Adipose tissue (tissue), 3 donors: Measurements from ENCODE around the gene TM7SF3. TPM values are rescaled to one million over a fixed set of nuclear protein-coding genes. Genes with fewer than 3 reads are reported as not detected.
"Not testable (repeated sequence)": the region's sequence is repeated elsewhere in the genome, so short reads cannot be mapped to it uniquely, and the experiment has no call there.

Experiments used
- H3K27ac ChIP-seq: one replicate; pipeline ENCODE4 v1.5.1; 2013; ENCODE audit warnings: low read depth, low read length
- WGBS, 3 donors: extraction: QIAGEN DNeasy Blood & Tissue Kit; methylation state at CpG; one replicate each; pipeline ENCODE4 v1.1.7; 2013; 5-methylcytosine and 5-hydroxymethylcytosine counted together
- polyA plus RNA-seq, 3 donors: library from polyadenylated mRNA; stranded (reverse); fragments of 200-250 nt; gene quantifications; one replicate each; pipeline ENCODE4 v1.2.3, GENCODE V29; 2013
- donor health status: healthy with polysubstance abuse.
- donor health status: Bipolar disorder and iron deficiency.
- donor health status: healthy.

The TM7SF3 gene
- polyA plus RNA-seq, 3 donors, result 24.9 to 43.8 (median 42.0) TPM

DNA sequence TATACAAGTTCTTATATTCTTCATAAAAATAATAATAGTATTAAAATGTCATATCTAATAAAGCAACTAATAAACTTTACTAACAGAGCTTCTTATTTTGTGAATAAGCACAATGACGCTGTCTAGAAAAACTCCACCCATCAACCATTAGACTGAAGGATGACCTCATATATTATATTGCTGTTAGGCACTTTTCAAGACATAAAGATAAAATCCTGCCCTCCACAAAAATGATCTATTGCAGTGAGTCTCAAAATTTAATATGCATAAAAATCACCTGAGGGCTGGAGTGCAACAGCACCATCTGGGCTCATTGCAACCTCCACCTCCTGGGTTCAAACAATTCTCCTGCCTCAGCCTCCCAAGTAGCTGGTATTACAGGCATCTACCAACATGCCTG, 20.1 kb downstream of the TM7SF3 start:
- 88 to 93% (median 89%) methylated on average over 1 of the region's 1 CpG for WGBS, 3 donors
- H3K27ac ChIP-seq, result no peak overlapping the region

DNA sequence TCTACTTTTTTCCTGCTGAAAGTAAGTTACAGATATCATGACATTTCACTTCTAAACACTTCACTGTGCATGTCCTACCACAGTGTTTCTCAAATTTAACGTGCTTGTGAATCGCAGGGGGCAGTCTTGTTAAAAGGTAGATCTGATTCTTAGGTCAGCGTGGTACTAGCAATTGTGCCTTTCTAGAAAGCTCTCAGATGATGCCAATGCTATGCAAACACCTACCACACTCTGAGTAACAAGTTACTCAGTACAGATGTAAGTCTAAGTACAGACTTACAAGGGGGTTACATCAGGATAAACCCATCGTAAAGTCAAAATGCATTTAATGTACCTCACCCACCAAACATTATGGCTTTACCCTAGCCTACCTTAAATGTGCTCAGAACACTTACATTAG, 22.4 kb downstream of the TM7SF3 start:
- WGBS, 3 donors, result 91 to 97% (median 97%) methylated on average over 4 of the region's 4 CpGs
- no peak overlapping the region for H3K27ac ChIP-seq

DNA sequence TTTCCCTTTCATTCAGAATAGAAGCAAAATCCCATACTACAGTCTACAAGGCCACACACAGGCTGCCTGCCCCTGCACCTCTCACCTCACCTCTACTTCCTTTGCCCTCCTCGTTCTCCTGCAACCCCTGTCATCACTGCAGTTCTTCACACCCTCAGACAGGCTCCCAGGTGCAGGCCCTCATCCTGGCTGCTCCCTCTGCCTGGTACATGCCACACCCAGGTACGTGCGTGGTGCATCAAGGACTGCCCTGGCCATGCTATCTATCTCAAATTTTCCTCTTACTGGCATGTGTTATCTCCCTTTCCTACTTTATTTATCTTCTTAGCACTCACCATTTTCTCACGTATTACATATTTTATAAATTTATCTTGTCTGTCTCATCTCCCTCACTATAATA, 24.3 kb downstream of the TM7SF3 start:
- 76 to 86% (median 78%) methylated on average over 4 of the region's 4 CpGs for WGBS, 3 donors
- H3K27ac ChIP-seq, result no peak overlapping the region

DNA sequence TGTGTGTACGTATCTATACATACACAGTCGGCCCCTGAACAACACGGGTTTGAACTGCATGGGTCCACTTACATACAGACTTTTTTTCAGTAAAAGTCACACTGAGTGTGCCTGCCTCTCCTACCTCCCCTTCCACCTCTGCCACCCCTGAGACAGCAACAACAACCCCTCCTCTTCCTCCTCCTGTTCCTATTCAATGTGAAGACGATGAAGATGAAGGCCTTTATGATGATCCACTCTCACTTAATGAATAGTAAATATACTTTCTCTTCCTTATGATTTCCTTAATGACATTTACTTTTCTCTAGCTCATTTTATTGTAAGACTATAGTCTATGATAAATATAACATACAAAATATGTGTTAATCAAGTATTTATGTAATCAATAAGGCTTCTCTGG, 25.5 kb downstream of the TM7SF3 start:
- H3K27ac ChIP-seq, result no peak overlapping the region
- 87 to 93% (median 90%) methylated on average over 4 of the region's 4 CpGs for WGBS, 3 donors

DNA sequence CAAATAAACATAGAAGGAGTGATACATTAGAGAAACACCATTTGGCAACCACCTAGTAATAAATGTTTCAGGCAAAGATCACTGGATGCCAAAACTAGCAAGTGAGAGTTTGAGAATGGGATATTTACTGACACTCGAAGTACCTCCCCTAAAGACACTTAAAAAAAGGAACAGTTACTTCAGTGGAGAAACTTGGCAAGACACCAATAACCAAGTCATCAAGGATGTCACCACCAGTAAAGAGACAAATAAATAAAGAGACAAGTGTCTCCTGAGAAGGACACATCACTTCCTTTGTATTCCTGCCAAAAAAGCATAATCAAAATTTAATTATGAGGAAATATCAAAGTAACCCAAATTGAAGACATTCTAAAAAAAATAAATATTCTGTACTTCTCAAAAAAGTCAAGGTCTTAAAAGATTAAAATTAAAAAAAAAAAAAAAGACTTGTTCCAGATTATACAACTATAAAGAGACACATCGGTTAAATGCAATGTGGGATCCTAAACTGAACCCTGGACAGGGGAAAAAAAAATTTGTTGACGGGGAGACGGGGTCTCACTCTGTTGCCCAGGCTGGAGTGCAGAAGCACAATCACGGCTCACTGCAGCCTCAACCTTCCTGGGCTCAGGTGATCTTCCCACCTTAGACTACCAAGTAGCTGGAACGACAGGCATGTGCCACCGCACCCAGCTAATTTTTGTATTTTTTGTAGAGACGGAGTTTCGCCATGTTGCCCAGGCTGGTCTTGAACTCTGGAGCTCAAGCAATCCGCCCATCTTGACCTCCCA, 26.4 kb downstream of the TM7SF3 start:
- WGBS, 3 donors, result 84 to 93% (median 84%) methylated on average over 10 of the region's 10 CpGs
- H3K27ac ChIP-seq, result no peak overlapping the region

DNA sequence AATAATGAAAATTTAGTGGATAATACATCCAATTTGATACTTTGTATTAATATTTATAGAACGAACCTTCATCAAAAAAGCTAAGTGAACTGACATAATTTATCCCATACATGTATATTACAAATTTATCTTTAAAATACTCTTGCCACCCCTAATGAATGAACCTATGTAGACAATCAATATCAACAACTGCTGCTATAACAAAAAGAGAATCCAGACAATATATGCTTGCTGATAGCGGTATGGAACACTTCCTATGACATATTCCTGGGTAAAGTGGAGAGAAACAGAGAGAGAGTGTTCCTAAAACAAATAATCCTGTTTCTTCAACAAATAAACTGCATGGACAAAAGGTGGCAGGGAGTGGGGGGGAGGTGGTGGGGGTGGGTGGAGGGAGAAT, 31.3 kb downstream of the TM7SF3 start:
- H3K27ac ChIP-seq, result no peak overlapping the region
- WGBS, 3 donors, result 96 to 98% (median 97%) methylated on average over 2 of the region's 2 CpGs

DNA sequence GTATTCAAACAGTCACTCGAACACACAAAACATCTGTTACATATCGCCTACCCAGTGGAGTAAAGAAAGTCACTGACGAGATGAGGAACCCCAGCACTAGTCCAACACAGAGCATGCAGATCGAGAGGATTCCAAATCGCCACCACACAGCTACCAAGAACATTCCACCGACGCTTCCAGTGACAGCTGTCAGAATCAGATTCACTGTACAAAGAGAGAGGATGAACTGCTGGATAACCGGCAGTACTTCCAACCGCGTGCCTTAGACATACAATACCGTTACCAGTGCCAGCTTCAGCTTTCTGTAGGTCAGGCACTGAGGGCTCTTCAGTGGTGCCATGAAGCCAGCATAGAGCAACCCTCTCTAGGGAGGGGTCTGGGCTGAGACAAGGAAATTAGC, 34.5 kb downstream of the TM7SF3 start:
- H3K27ac ChIP-seq, result no peak overlapping the region
- 94 to 96% (median 96%) methylated on average over 11 of the region's 11 CpGs for WGBS, 3 donors

DNA sequence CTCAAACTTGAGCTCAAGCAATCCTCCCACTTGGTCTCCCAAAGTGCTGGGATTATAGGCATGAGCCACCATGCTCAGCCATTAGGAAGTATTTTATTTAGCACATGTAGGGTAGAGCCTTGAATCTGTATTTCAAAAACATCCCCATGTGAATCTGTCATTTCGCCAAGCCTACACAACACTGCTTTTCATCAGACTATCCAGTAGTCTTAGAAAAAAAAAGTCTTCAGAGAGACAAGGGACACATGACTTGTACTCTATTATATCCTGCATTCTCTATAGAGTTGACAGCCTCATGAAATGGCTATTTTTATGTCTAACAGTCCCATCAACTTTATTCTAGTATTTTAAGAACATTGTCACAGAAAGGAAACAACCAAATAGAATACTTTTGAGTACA, 35.4 kb downstream of the TM7SF3 start:
- WGBS, 3 donors, result 91 to 96% (median 94%) methylated on average over 1 of the region's 1 CpG
- H3K27ac ChIP-seq, result no peak overlapping the region

DNA sequence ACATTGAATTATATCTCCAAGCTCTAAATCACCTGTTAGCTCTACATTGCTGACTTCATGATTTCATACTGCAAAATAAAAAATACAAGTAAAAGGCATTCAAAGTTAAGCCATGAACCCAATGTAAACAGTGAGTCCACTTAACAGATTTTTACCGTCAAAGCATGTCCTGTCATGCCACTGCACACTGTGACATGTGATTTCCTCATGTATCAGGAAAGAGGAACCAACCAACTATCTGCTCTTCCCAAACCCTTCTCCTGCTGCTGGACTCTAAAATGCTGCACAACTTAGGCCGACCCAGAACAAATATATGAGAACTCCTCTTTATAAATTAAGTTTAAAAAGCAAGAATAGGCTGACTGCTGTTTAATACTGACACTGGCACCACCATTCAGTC, 37.5 kb downstream of the TM7SF3 start:
- no peak overlapping the region for H3K27ac ChIP-seq

GRCh38 chr12:26971963-26972362, 42.2 kb downstream of the TM7SF3 start:
- WGBS, 3 donors, result 72 to 82% (median 73%) methylated on average over 2 of the region's 2 CpGs

More for the DNA sequence above, 37.5 kb downstream of the TM7SF3 start:
- 67 to 83% (median 76%) methylated on average over 2 of the region's 2 CpGs for WGBS, 3 donors

DNA sequence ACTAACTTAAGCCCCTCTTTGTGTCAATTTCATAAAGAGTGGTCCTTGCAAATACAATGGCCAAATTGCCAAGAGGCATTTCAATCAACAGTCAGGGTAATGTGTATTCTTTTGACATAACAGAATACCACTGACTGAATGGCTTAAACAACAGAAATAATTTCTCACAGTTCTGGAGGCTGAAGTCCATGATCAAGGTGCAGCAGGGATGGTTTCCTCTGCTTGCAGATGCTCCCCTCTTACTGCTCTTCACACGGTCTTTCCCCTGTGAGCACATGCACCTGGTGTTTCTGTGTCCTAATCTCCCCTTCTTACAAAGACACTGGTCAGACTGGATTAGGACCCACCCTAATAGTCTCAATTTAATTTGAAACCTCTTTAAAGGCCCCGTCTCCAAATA, 44.0 kb downstream of the TM7SF3 start:
- 93 to 99% (median 99%) methylated on average over 2 of the region's 2 CpGs for WGBS, 3 donors
- H3K27ac ChIP-seq, result no peak overlapping the region

More at GRCh38 chr12:26971963-26972362, 42.2 kb downstream of the TM7SF3 start:
- no peak overlapping the region for H3K27ac ChIP-seq

DNA sequence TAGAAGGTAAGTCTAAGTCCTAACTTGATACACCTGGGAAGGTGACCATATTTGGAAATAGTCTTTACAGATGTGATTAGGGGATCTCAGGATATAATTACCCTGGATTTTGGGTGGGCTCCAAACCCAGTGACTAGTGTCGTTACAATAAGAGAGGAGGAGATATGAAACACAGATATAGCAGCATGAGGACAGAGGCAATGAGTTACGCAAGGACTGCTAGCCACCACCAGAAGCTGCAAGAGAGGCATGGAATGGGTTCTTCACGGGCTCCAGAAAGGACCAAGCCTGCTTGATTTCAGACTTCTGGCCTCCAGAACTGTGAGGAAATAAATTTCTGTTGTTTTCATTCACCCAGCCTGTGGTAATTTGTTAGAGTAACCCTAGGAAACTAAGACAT, 47.3 kb downstream of the TM7SF3 start:
- WGBS, 3 donors, result 87 to 89% (median 89%) methylated on average over 3 of the region's 3 CpGs
- H3K27ac ChIP-seq, result no peak overlapping the region

- 91 to 97% (median 93%) methylated on average over 1 of the region's 1 CpG for WGBS, 3 donors
- no peak overlapping the region for H3K27ac ChIP-seq
Observed at GRCh38 chr12:26963413-26963812, 50.8 kb downstream of the TM7SF3 start.

DNA sequence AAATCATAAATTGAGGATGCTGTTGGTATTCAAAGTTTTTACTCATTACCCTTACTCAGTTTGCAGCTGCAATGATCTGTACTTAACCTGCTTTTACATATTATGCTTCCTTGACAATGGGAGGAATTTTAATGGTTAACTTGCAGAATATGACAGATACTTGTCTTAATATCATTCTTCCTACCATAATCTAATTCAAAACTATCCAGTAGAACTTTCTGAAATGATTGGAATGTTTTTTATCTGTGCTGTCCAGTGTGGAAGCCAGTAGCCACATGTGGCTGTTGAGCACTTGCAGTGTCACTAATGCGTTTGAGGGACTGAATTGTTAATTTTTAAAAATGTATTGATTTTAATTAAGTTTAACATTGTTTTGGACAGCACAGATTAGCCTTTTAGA, 52.4 kb downstream of the TM7SF3 start:
- 58 to 96% (median 94%) methylated on average over 1 of the region's 1 CpG for WGBS, 3 donors
- H3K27ac ChIP-seq, result no peak overlapping the region

- 96 to 99% (median 97%) methylated on average over 7 of the region's 7 CpGs for WGBS, 3 donors
Observed at GRCh38 chr12:26961391-26961790, 52.8 kb downstream of the TM7SF3 start.

GRCh38 chr12:26954027-26954426, 60.2 kb downstream of the TM7SF3 start:
- WGBS, 3 donors, result 54 to 75% (median 60%) methylated on average over 4 of the region's 4 CpGs
- H3K27ac ChIP-seq, result no peak overlapping the region

More at GRCh38 chr12:26961391-26961790, 52.8 kb downstream of the TM7SF3 start:
- not testable (repeated sequence) for H3K27ac ChIP-seq

DNA sequence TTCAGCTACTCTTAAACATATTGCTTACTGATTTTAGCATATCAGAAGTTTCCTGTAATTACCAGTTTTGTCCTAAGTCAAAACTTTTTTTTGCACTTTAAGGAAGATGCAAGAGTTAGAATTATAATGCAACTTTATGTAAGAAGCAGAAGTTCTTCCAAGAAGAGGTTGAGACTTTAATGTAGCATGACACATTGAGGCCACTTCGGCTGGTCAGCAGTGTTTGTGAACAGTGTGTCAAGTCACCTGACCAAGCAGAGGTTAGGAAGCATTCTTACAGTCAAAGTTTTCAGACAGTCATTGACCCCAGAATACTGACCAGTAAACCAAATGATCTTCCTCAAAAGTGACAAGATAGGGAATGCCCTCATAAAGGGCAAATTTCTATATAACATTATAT, 60.7 kb downstream of the TM7SF3 start:
- H3K27ac ChIP-seq, result no peak overlapping the region
- 38 to 52% (median 49%) methylated on average over 1 of the region's 1 CpG for WGBS, 3 donors

GRCh38 chr12:26948309-26948708, 65.9 kb downstream of the TM7SF3 start:
- WGBS, 3 donors, result 88 to 100% (median 88%) methylated on average over 1 of the region's 1 CpG
- no peak overlapping the region for H3K27ac ChIP-seq

DNA sequence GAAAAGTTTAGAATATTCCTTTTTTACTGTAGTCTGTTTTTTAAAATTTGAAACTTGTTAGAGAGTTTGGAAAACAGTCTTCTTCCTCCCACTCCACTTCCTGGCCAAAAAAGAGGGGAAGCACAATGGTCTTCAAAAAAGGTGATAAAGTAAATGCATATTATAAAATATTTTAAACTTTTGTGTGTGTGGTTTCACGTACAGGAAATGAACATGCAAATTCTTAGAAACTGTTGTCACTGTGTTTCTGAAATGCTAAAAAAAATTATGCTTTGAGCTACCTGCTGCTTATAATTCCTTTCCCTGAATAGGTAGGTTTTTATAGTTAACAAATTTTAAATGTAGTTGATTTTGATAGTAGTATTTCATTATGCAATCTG, 73.0 kb downstream of the TM7SF3 start:
- 22 to 57% (median 39%) methylated on average over 1 of the region's 1 CpG for whole genome bisulfite sequencing, 3 donors
- H3K27ac ChIP-seq, result no peak overlapping the region

- WGBS, 3 donors, result 42 to 83% (median 65%) methylated on average over 3 of the region's 3 CpGs
- no peak overlapping the region for H3K27ac ChIP-seq
Observed at GRCh38 chr12:26940516-26941214, 73.5 kb downstream of the TM7SF3 start.
